ENCODE results near the gene AKAP17A. TPM values are rescaled to one million over a fixed set of nuclear protein-coding genes. Genes with fewer than 3 reads are reported as not detected.
A peak's percentile ranks its signal among the peaks of the same experiment; 100 is the strongest.

Gene AKAP17A, protein sequence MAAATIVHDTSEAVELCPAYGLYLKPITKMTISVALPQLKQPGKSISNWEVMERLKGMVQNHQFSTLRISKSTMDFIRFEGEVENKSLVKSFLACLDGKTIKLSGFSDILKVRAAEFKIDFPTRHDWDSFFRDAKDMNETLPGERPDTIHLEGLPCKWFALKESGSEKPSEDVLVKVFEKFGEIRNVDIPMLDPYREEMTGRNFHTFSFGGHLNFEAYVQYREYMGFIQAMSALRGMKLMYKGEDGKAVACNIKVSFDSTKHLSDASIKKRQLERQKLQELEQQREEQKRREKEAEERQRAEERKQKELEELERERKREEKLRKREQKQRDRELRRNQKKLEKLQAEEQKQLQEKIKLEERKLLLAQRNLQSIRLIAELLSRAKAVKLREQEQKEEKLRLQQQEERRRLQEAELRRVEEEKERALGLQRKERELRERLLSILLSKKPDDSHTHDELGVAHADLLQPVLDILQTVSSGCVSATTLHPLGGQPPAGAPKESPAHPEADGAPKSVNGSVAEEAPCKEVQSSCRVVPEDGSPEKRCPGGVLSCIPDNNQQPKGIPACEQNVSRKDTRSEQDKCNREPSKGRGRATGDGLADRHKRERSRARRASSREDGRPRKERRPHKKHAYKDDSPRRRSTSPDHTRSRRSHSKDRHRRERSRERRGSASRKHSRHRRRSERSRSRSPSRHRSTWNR
- 40.6 and 41.2 TPM in 2 replicates for total RNA-seq (2021; fragmentation: NEBNext Ultra II Directional; extraction: Animal tissue kit (Norgen Biotek cat#: 25700))
- polyA plus RNA-seq (2011; rRNA removed), result 14.0 and 30.4 TPM in 2 replicates
- 27.5 TPM for polyA plus RNA-seq (2011; cell fraction: cytosol; rRNA removed)
- 103 TPM for polyA plus RNA-seq (2011; cell fraction: nucleus; rRNA removed)
- polyA plus RNA-seq (2012, experiment 1 of 2), result 29.0 to 36.4 TPM (median 33.3 TPM) in 4 replicates
- polyA plus RNA-seq (2012, experiment 2 of 2), result 15.5 TPM
- 29.5 TPM for polyA plus RNA-seq (2013, experiment 1 of 2)
- polyA plus RNA-seq (2013, experiment 2 of 2), result 28.0 TPM
- polyA minus RNA-seq (2011; rRNA and poly(A)+ RNA removed), result 4.9 and 7.3 TPM in 2 replicates
- 12.1 TPM for polyA minus RNA-seq (2011; cell fraction: cytosol; rRNA and poly(A)+ RNA removed)
- polyA minus RNA-seq (2011; cell fraction: nucleus; rRNA and poly(A)+ RNA removed), result 19.2 TPM
- long read RNA-seq, experiment 1, partial matches to known transcripts, result 30 of 30 reads
- long read RNA-seq, experiment 1, other reads (novel, unspliced or antisense), result 0 of 30 reads
- long read RNA-seq, experiment 2, partial matches to known transcripts, result 0 of 9 reads
- long read RNA-seq, experiment 2, other reads (novel, unspliced or antisense), result 9 of 9 reads

DNA sequence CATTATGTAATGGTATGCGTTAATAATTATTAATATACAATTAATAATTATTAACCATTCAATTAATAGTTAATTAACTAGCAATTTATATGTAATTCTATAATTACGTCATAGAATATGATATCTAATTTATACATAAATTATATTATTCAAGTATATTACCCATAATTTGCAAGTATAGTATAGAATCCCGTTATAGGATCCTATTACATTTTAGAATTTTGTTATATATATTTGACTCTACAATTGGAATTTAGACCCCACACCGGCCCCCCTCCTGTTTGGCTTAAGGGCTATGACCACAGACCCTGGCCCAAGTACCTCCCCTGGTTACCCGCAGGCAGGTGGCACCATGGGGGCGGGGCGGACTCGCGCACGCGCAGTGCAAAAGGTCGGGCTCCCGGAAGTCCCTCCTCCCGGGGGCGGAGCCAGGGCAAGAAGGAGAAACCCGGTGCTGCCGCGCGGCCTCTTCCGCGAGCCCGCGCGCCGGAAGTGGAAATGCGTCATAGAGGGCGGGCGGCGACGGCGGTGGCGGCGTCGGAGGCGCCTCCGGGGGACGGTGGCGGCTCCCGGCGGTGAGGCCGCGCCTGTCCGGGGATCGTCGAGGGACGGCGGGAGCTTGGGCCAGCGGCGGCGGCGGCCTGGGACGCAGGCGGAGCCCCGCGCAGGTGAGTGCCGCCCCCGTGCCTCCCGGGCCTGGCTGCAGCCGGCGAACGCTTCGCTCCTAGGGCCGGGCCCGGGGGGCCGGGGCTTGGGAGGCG, at the start of gene AKAP17A:
Gene AKAP17A (plus strand): TSS at position 503 of the 761 bp plus-strand sequence. CDS start 1,859 bp downstream, outside the sequence.
- H3K27ac ChIP-seq (ENCODE audit: low read depth, low read length), result no peak within 1 kb of the TSS; the same call in 1 of the 2 replicates
- TF ChIP-seq, protein P1, sequence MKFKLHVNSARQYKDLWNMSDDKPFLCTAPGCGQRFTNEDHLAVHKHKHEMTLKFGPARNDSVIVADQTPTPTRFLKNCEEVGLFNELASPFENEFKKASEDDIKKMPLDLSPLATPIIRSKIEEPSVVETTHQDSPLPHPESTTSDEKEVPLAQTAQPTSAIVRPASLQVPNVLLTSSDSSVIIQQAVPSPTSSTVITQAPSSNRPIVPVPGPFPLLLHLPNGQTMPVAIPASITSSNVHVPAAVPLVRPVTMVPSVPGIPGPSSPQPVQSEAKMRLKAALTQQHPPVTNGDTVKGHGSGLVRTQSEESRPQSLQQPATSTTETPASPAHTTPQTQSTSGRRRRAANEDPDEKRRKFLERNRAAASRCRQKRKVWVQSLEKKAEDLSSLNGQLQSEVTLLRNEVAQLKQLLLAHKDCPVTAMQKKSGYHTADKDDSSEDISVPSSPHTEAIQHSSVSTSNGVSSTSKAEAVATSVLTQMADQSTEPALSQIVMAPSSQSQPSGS (IDR thresholded peaks at IDR 0.05; ENCODE audit: low read length), result no peak
- TF ChIP-seq CBX5 (IDR thresholded peaks at IDR 0.05; ENCODE audit: low read depth, low read length), result no peak
- TF ChIP-seq KDM4A (IDR thresholded peaks at IDR 0.05; ENCODE audit: low read depth, low read length, severe bottlenecking), result no peak
- TF ChIP-seq GTF2F1 (IDR thresholded peaks at IDR 0.05; ENCODE audit: borderline replicate concordance, low read depth, low read length), result no peak

More for the DNA sequence above, at the start of gene AKAP17A:
- H3K4me2 ChIP-seq (ENCODE audit: insufficient read depth in 1 of 2, low read depth in 2 of 2, low read length in 2 of 2), result peak within 1 kb of the TSS; percentile 79 to 93
- no peak within 1 kb of the TSS for H2AFZ ChIP-seq (ENCODE audit: low read length)
- no peak within 1 kb of the TSS for H2BK15ac ChIP-seq (ENCODE audit: low read length)
- peaks cover 13 to 29% (median 22%) of the 10 kb centered on the region in 4 experiments for H3K36me3 ChIP-seq (ENCODE audit: control insufficient read depth in 2 of 4, insufficient read depth in 4 of 4, low read length in 3 of 4)
- no peak within 1 kb of the TSS for H2BK20ac ChIP-seq (ENCODE audit: low read length)
- H3K4me1 ChIP-seq (replicated peaks in 1 of 4; ENCODE audit: control insufficient read depth in 3 of 4, insufficient read depth in 4 of 4, low read length in 3 of 4), result peaks cover 3 to 8% (median 6%) of the 10 kb centered on the region in 4 experiments
- H3K23ac ChIP-seq (ENCODE audit: insufficient read length), result no peak within 1 kb of the TSS
- peak within 1 kb of the TSS; percentile 54 for H4K91ac ChIP-seq (replicated peaks; ENCODE audit: insufficient read length, low read length)
- DNase-seq (ENCODE audit: low read depth in 1 of 2, low spot score in 2 of 2) (peak; percentile 89 to 100), FAIRE-seq (no peak)
- no peak within 1 kb of the TSS for H3K4ac ChIP-seq (replicated peaks; ENCODE audit: insufficient read length, low read depth, low read length)
- no peak within 1 kb of the TSS for H4K5ac ChIP-seq (ENCODE audit: insufficient read length, low read depth, low read length)
- no peaks in the 10 kb centered on the region for H3K9me3 ChIP-seq (ENCODE audit: insufficient read depth in 2 of 2, low read depth in 1 of 2, low read length in 1 of 2)
- H3K18ac ChIP-seq (ENCODE audit: extremely low read depth, low read length), result no peak within 1 kb of the TSS; the same call in none of the 2 replicates
- WGBS, 2 experiments (ENCODE audit: extremely low coverage in 1 of 2, insufficient coverage in 1 of 2, insufficient read length in 1 of 2, insufficient replicate concordance in 2 of 2, low coverage in 1 of 2, low lambda C conversion rate in 2 of 2, missing lambda C conversion rate in 1 of 2), result 6% methylated on average over 28 of the region's 66 CpGs; no CpG with 5 or more reads in 1 of the 2 experiments
- H3K9ac ChIP-seq (replicated peaks in 1 of 4; ENCODE audit: extremely low read depth in 1 of 4, low read depth in 3 of 4, low read length in 3 of 4), result peak within 1 kb of the TSS; percentile 54 to 95 (median 69)
- H3K79me1 ChIP-seq (ENCODE audit: low read depth, low read length), result peaks cover 10% of the 10 kb centered on the region; the same call in 1 of the 2 replicates
- CTCF ChIA-PET (ENCODE audit: partially characterized antibody), result no interaction called here
- H4K8ac ChIP-seq (ENCODE audit: extremely low read depth, insufficient read depth, low read length), result peak within 1 kb of the TSS; percentile 95
- H3K56ac ChIP-seq (replicated peaks; ENCODE audit: insufficient read length, low read depth, low read length), result peak within 1 kb of the TSS; percentile 69
- no peak within 1 kb of the TSS; the same call in 1 of the 2 replicates for H2BK5ac ChIP-seq (ENCODE audit: low read depth, low read length)
- H2AK5ac ChIP-seq (ENCODE audit: low read depth, low read length), result 0 out of 2 replicates have a peak within 1 kb of the TSS, but pooled peaks have one; percentile 24
- H2BK12ac ChIP-seq (ENCODE audit: low read depth, low read length), result no peak within 1 kb of the TSS
- peaks cover 5% of the 10 kb centered on the region; the same call in 1 of the 2 replicates for H3K23me2 ChIP-seq (ENCODE audit: low read depth, low read length)
- peak within 1 kb of the TSS; percentile 81 to 98 (median 88) for H3K4me3 ChIP-seq (ENCODE audit: extremely low read depth in 1 of 4, insufficient read depth in 2 of 4, low read depth in 3 of 4, low read length in 4 of 4)
- H3K14ac ChIP-seq (ENCODE audit: insufficient read length), result no peak within 1 kb of the TSS
- no peak within 1 kb of the TSS for H2BK120ac ChIP-seq (replicated peaks; ENCODE audit: low read depth, low read length)
- peaks cover 3 to 26% of the 10 kb centered on the region in 2 experiments for H4K20me1 ChIP-seq (replicated peaks in 1 of 2; ENCODE audit: control insufficient read depth in 1 of 2, insufficient read depth in 2 of 2, low read length in 2 of 2)
- POLR2A ChIA-PET (ENCODE audit: partially characterized antibody), result no interaction called here
- no peaks in the 10 kb centered on the region for H3K27me3 ChIP-seq (replicated peaks in 1 of 4; ENCODE audit: control insufficient read depth in 3 of 4, extremely low read depth in 1 of 4, insufficient read depth in 3 of 4, low read length in 3 of 4)
- H3K79me2 ChIP-seq (ENCODE audit: control insufficient read depth in 1 of 2, insufficient read depth in 2 of 2, low read length in 2 of 2), result peaks cover 15 to 43% of the 10 kb centered on the region in 2 experiments; a peak in 3 of 4 replicates

Measured in H1 (cell line).